ENCODE data around the gene OFD1.

The OFD1 gene

GRCh38 chrX:13689741-13690211 is 44.8 kb upstream of the OFD1 start:
- Histone ChIP-seq H3K4me3 (ENCODE audit: insufficient read length, low read depth) (peak overlapping the region; percentile 89), H3K4me1 (ENCODE audit: insufficient read depth, insufficient read length) (peaks cover 5% of the 10 kb centered on the region), H3K27me3 (ENCODE audit: insufficient read depth, insufficient read length) (peaks cover 18% of the 10 kb centered on the region), H3K9me3 (ENCODE audit: insufficient read depth, low read length) (no peaks in the 10 kb centered on the region), H3K9ac (ENCODE audit: insufficient read length, low read depth) (peak overlapping the region; percentile 90), H3K36me3 (ENCODE audit: insufficient read depth, insufficient read length, low read length) (peaks cover 11% of the 10 kb centered on the region)
- no peak for DNase-seq (ENCODE audit: low read depth, low spot score)
- TF ChIP-seq YY1 (IDR thresholded peaks at IDR 0.05; ENCODE audit: insufficient read depth, insufficient read length): no peak
- no peak for TF ChIP-seq ZNF274 (IDR thresholded peaks at IDR 0.05; ENCODE audit: low read depth, low read length)
- TF ChIP-seq SUZ12 (IDR thresholded peaks at IDR 0.05; ENCODE audit: extremely low read depth, insufficient read depth, insufficient read length): no peak

- no peak for DNase-seq (ENCODE audit: low read depth, low spot score)
- Histone ChIP-seq H3K4me3 (ENCODE audit: insufficient read length, low read depth) (no peak overlapping the region), H3K9me3 (ENCODE audit: insufficient read depth, low read length) (no peaks in the 10 kb centered on the region), H3K27me3 (ENCODE audit: insufficient read depth, insufficient read length) (peaks cover 18% of the 10 kb centered on the region), H3K9ac (ENCODE audit: insufficient read length, low read depth) (no peak overlapping the region), H3K36me3 (ENCODE audit: insufficient read depth, insufficient read length, low read length) (peaks cover 15% of the 10 kb centered on the region), H3K4me1 (ENCODE audit: insufficient read depth, insufficient read length) (peaks cover 6% of the 10 kb centered on the region)
- TF ChIP-seq ZNF274 (IDR thresholded peaks at IDR 0.05; ENCODE audit: low read depth, low read length): no peak
Observed at GRCh38 chrX:13690836-13691235, 43.7 kb upstream of the OFD1 start.

- no peak overlapping the region for H3K9ac ChIP-seq (ENCODE audit: insufficient read length, low read depth)
- H3K9me3 ChIP-seq (ENCODE audit: insufficient read depth, low read length): no peaks in the 10 kb centered on the region
- peaks cover 6% of the 10 kb centered on the region for H3K4me1 ChIP-seq (ENCODE audit: insufficient read depth, insufficient read length)
- peaks cover 17% of the 10 kb centered on the region for H3K36me3 ChIP-seq (ENCODE audit: insufficient read depth, insufficient read length, low read length)
- TF ChIP-seq SUZ12 (IDR thresholded peaks at IDR 0.05; ENCODE audit: extremely low read depth, insufficient read depth, insufficient read length) (no peak), ZNF274 (IDR thresholded peaks at IDR 0.05; ENCODE audit: low read depth, low read length) (no peak), YY1 (IDR thresholded peaks at IDR 0.05; ENCODE audit: insufficient read depth, insufficient read length) (no peak)
- peaks cover 18% of the 10 kb centered on the region for H3K27me3 ChIP-seq (ENCODE audit: insufficient read depth, insufficient read length)
- no peak for DNase-seq (ENCODE audit: low read depth, low spot score)
- no peak overlapping the region for H3K4me3 ChIP-seq (ENCODE audit: insufficient read length, low read depth)
Observed at GRCh38 chrX:13691841-13692371, 42.6 kb upstream of the OFD1 start.

- Histone ChIP-seq H3K36me3 (ENCODE audit: insufficient read depth, insufficient read length, low read length) (peaks cover 23% of the 10 kb centered on the region), H3K9ac (ENCODE audit: insufficient read length, low read depth) (no peak overlapping the region), H3K27me3 (ENCODE audit: insufficient read depth, insufficient read length) (peaks cover 10% of the 10 kb centered on the region), H3K9me3 (ENCODE audit: insufficient read depth, low read length) (no peaks in the 10 kb centered on the region), H3K4me1 (ENCODE audit: insufficient read depth, insufficient read length) (peaks cover 6% of the 10 kb centered on the region), H3K4me3 (ENCODE audit: insufficient read length, low read depth) (no peak overlapping the region)
- DNase-seq (ENCODE audit: low read depth, low spot score): no peak
- no peak for TF ChIP-seq ZNF274 (IDR thresholded peaks at IDR 0.05; ENCODE audit: low read depth, low read length)
- no peak for TF ChIP-seq YY1 (IDR thresholded peaks at IDR 0.05; ENCODE audit: insufficient read depth, insufficient read length)
- TF ChIP-seq SUZ12 (IDR thresholded peaks at IDR 0.05; ENCODE audit: extremely low read depth, insufficient read depth, insufficient read length): no peak
Observed at GRCh38 chrX:13692771-13693231, 41.7 kb upstream of the OFD1 start.

- H3K9me3 ChIP-seq (ENCODE audit: insufficient read depth, low read length): no peaks in the 10 kb centered on the region
- H3K27me3 ChIP-seq (ENCODE audit: insufficient read depth, insufficient read length): peaks cover 3% of the 10 kb centered on the region
- H3K36me3 ChIP-seq (ENCODE audit: insufficient read depth, insufficient read length, low read length): peaks cover 24% of the 10 kb centered on the region
- TF ChIP-seq YY1 (IDR thresholded peaks at IDR 0.05; ENCODE audit: insufficient read depth, insufficient read length): no peak
- TF ChIP-seq ZNF274 (IDR thresholded peaks at IDR 0.05; ENCODE audit: low read depth, low read length): no peak
- no peak for TF ChIP-seq SUZ12 (IDR thresholded peaks at IDR 0.05; ENCODE audit: extremely low read depth, insufficient read depth, insufficient read length)
- H3K4me3 ChIP-seq (ENCODE audit: insufficient read length, low read depth): no peak overlapping the region
- no peak overlapping the region for H3K9ac ChIP-seq (ENCODE audit: insufficient read length, low read depth)
- DNase-seq (ENCODE audit: low read depth, low spot score): no peak
- peaks cover 6% of the 10 kb centered on the region for H3K4me1 ChIP-seq (ENCODE audit: insufficient read depth, insufficient read length)
Observed at GRCh38 chrX:13693341-13693961, 41.1 kb upstream of the OFD1 start.

- H3K4me1 ChIP-seq (ENCODE audit: insufficient read depth, insufficient read length): peaks cover 6% of the 10 kb centered on the region
Observed at GRCh38 chrX:13694359-13694758, 40.2 kb upstream of the OFD1 start.

GRCh38 chrX:13694983-13695382 is 39.6 kb upstream of the OFD1 start:
- no peak overlapping the region for H3K4me3 ChIP-seq (ENCODE audit: insufficient read length, low read depth)
- peak overlapping the region; percentile 4 for H3K9ac ChIP-seq (ENCODE audit: insufficient read length, low read depth)
- peaks cover 27% of the 10 kb centered on the region for H3K36me3 ChIP-seq (ENCODE audit: insufficient read depth, insufficient read length, low read length)
- H3K9me3 ChIP-seq (ENCODE audit: insufficient read depth, low read length): no peaks in the 10 kb centered on the region
- peaks cover 6% of the 10 kb centered on the region for H3K4me1 ChIP-seq (ENCODE audit: insufficient read depth, insufficient read length)
- no peak for DNase-seq (ENCODE audit: low read depth, low spot score)
- no peak for TF ChIP-seq SUZ12 (IDR thresholded peaks at IDR 0.05; ENCODE audit: extremely low read depth, insufficient read depth, insufficient read length)
- no peak for TF ChIP-seq YY1 (IDR thresholded peaks at IDR 0.05; ENCODE audit: insufficient read depth, insufficient read length)
- no peak for TF ChIP-seq ZNF274 (IDR thresholded peaks at IDR 0.05; ENCODE audit: low read depth, low read length)
- H3K27me3 ChIP-seq (ENCODE audit: insufficient read depth, insufficient read length): no peaks in the 10 kb centered on the region

More at GRCh38 chrX:13694359-13694758, 40.2 kb upstream of the OFD1 start:
- H3K36me3 ChIP-seq (ENCODE audit: insufficient read depth, insufficient read length, low read length): peaks cover 26% of the 10 kb centered on the region
- H3K4me3 ChIP-seq (ENCODE audit: insufficient read length, low read depth): no peak overlapping the region
- peak overlapping the region; percentile 4 for H3K9ac ChIP-seq (ENCODE audit: insufficient read length, low read depth)
- H3K9me3 ChIP-seq (ENCODE audit: insufficient read depth, low read length): no peaks in the 10 kb centered on the region
- TF ChIP-seq YY1 (IDR thresholded peaks at IDR 0.05; ENCODE audit: insufficient read depth, insufficient read length) (no peak), ZNF274 (IDR thresholded peaks at IDR 0.05; ENCODE audit: low read depth, low read length) (no peak), SUZ12 (IDR thresholded peaks at IDR 0.05; ENCODE audit: extremely low read depth, insufficient read depth, insufficient read length) (no peak)
- DNase-seq (ENCODE audit: low read depth, low spot score): no peak
- H3K27me3 ChIP-seq (ENCODE audit: insufficient read depth, insufficient read length): no peaks in the 10 kb centered on the region
